Measurements from ENCODE around the gene GATA3.
"Not testable (repeated sequence)": the region's sequence is repeated elsewhere in the genome, so short reads cannot be mapped to it uniquely, and the experiment has no call there.

Gene GATA3

GRCh38 chr10:8054494-8055407 lies at the start of gene GATA3:
TSS of gene GATA3 (plus strand) at chr10:8054688. CDS start at chr10:8055656, 968 bp downstream.
- DNase-seq, result peak; percentile 20 to 73 (median 40)

- DNase-seq, result no peak
These were observed 48.1 kb upstream of the GATA3 start for GRCh38 chr10:8006274-8006999.

- DNase-seq, result no peak
These were observed 45.5 kb upstream of the GATA3 start for GRCh38 chr10:8009031-8009430.

- DNase-seq, result no peak
These were observed 41.5 kb upstream of the GATA3 start for GRCh38 chr10:8013006-8013405.

GRCh38 chr10:8013619-8014018 lies 40.9 kb upstream of the GATA3 start:
- no peak for DNase-seq

- no peak for DNase-seq
These were observed 39.8 kb upstream of the GATA3 start for GRCh38 chr10:8014649-8015048.

- no peak for DNase-seq
These were observed 37.2 kb upstream of the GATA3 start for GRCh38 chr10:8017277-8017676.

- DNase-seq, result no peak
These were observed 31.2 kb upstream of the GATA3 start for GRCh38 chr10:8023321-8023720.

- DNase-seq, result no peak
These were observed 30.6 kb upstream of the GATA3 start for GRCh38 chr10:8023851-8024250.

GRCh38 chr10:8026349-8027259 lies 27.9 kb upstream of the GATA3 start:
- DNase-seq, result no peak

GRCh38 chr10:8031211-8031610 lies 23.3 kb upstream of the GATA3 start:
- DNase-seq, result not testable (repeated sequence)

GRCh38 chr10:8032558-8032957 lies 21.9 kb upstream of the GATA3 start:
- no peak for DNase-seq

- DNase-seq, result no peak
These were observed 20.5 kb upstream of the GATA3 start for GRCh38 chr10:8033812-8034465.

GRCh38 chr10:8034466-8035005 lies 20.0 kb upstream of the GATA3 start:
- DNase-seq, result no peak

- no peak for DNase-seq
These were observed 19.4 kb upstream of the GATA3 start for GRCh38 chr10:8035006-8035640.

GRCh38 chr10:8035641-8036470 lies 18.6 kb upstream of the GATA3 start:
- no peak for DNase-seq

- no peak for DNase-seq
These were observed 17.8 kb upstream of the GATA3 start for GRCh38 chr10:8036506-8037198.

GRCh38 chr10:8037199-8037801 lies 17.2 kb upstream of the GATA3 start:
- DNase-seq, result no peak
